ENCODE results near the gene MAPT. TPM values are rescaled to one million over a fixed set of nuclear protein-coding genes. Genes with fewer than 3 reads are reported as not detected.

Gene MAPT
- total and polyA plus RNA-seq, 3 donors from 2014 or later: 5.0 to 100 (median 6.1) TPM

- Histone ChIP-seq H3K4me1 (peaks cover 11% of the 10 kb centered on the region), H3K4me3 (peak overlapping the region in 1 of 2 donors; percentile 73), H3K9me3 (no peaks in the 10 kb centered on the region), H3K27me3 (no peaks in the 10 kb centered on the region), H3K27ac (no peak overlapping the region), H3K36me3 (ENCODE audit: low read depth, missing control alignments) (no peaks in the 10 kb centered on the region)
- WGBS, 2 donors: 4% methylated on average over 37 to 49 of the region's 55 CpGs
- intact Hi-C loops (cut with DNase I; ENCODE audit: low total_unique reads): no loop called here
- no peak for TF ChIP-seq POLR2A (IDR thresholded peaks at IDR 0.05)
- TF ChIP-seq, protein P1, sequence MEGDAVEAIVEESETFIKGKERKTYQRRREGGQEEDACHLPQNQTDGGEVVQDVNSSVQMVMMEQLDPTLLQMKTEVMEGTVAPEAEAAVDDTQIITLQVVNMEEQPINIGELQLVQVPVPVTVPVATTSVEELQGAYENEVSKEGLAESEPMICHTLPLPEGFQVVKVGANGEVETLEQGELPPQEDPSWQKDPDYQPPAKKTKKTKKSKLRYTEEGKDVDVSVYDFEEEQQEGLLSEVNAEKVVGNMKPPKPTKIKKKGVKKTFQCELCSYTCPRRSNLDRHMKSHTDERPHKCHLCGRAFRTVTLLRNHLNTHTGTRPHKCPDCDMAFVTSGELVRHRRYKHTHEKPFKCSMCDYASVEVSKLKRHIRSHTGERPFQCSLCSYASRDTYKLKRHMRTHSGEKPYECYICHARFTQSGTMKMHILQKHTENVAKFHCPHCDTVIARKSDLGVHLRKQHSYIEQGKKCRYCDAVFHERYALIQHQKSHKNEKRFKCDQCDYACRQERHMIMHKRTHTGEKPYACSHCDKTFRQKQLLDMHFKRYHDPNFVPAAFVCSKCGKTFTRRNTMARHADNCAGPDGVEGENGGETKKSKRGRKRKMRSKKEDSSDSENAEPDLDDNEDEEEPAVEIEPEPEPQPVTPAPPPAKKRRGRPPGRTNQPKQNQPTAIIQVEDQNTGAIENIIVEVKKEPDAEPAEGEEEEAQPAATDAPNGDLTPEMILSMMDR (IDR thresholded peaks at IDR 0.05): no peak
- DNase-seq: no peak
Observed at GRCh38 chr17:45895969-45896785, 1.8 kb downstream of the MAPT start.

- Histone ChIP-seq H3K9me3 (no peaks in the 10 kb centered on the region), H3K4me3 (peak overlapping the region in 1 of 2 donors; percentile 21), H3K4me1 (peaks cover 11% of the 10 kb centered on the region), H3K27ac (no peak overlapping the region), H3K36me3 (ENCODE audit: low read depth, missing control alignments) (no peaks in the 10 kb centered on the region), H3K27me3 (no peaks in the 10 kb centered on the region)
- intact Hi-C loops (cut with DNase I; ENCODE audit: low total_unique reads): no loop called here
- 1 to 5% methylated on average over 25 to 58 of the region's 67 CpGs for WGBS, 2 donors
- DNase-seq: no peak
- no peak for TF ChIP-seq POLR2A (IDR thresholded peaks at IDR 0.05)
- TF ChIP-seq, protein P1 (IDR thresholded peaks at IDR 0.05): no peak
Observed at GRCh38 chr17:45896803-45897693, 2.7 kb downstream of the MAPT start.

GRCh38 chr17:45900136-45900535, 5.8 kb downstream of the MAPT start:
- Histone ChIP-seq H3K36me3 (ENCODE audit: low read depth, missing control alignments) (no peaks in the 10 kb centered on the region), H3K27me3 (no peaks in the 10 kb centered on the region), H3K27ac (no peak overlapping the region), H3K4me3 (no peak overlapping the region), H3K4me1 (peaks cover 7% of the 10 kb centered on the region), H3K9me3 (no peaks in the 10 kb centered on the region)
- 76 to 90% methylated on average over 2 of the region's 2 CpGs for WGBS, 2 donors
- TF ChIP-seq, protein P1 (IDR thresholded peaks at IDR 0.05): no peak
- TF ChIP-seq POLR2A (IDR thresholded peaks at IDR 0.05): no peak
- intact Hi-C loops (cut with DNase I; ENCODE audit: low total_unique reads): no loop called here
- DNase-seq: no peak

- Histone ChIP-seq H3K36me3 (ENCODE audit: low read depth, missing control alignments) (no peaks in the 10 kb centered on the region), H3K4me1 (peaks cover under 1% of the 10 kb centered on the region), H3K27ac (no peak overlapping the region), H3K4me3 (no peak overlapping the region), H3K27me3 (no peaks in the 10 kb centered on the region), H3K9me3 (no peaks in the 10 kb centered on the region)
- intact Hi-C loops (cut with DNase I; ENCODE audit: low total_unique reads): no loop called here
- 90 to 91% methylated on average over 11 to 13 of the region's 13 CpGs for WGBS, 2 donors
- no peak for TF ChIP-seq POLR2A (IDR thresholded peaks at IDR 0.05)
- TF ChIP-seq, protein P1 (IDR thresholded peaks at IDR 0.05): no peak
- no peak for DNase-seq
Observed at GRCh38 chr17:45900723-45901415, 6.5 kb downstream of the MAPT start.

Measured in testis (tissue), 3 donors.